Measurements from ENCODE around the gene MTUS2.

The MTUS2 gene

DNA sequence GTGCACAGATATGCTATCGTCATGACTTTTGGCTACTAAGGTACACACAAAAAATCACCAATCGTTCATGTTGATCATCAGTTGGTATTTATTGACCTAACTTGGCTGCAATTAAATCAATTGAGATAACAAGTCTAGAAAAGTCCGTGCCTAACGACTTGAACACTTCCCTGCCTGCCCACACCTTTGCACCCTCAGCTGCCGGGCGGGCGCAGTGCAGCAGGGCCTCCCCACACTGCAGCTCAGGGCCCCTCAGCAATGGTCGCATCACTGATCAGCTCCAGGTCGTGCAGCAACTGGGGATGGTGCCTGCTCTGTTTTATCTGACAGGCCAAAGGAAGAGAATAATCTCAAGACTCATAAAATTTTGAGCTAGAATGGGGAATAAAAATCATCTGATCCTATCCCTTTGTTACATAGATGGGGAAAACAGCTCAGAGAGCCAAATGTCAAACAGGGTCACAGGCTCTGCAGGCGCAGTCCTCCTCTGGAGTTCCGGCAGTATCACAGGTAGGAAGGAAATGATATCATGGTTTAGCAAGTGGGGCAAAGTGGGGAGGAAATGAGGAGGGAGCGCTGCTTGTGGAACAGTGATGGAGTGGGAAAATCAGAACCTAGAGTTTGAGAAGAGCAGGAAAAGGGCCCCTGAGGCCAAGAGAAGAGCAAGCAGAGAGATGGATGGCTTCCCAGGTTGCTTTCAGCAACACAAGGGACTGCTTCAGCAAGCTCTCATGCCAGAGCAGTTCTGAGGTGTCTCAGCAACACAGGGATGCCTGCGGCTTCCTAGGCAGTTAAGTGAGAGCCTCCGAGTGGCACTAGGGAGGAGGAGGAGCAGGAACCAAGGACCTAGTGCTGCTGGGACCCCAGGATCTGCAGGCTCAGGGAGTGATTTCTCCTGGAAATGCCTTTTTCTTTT is 717.9 kb downstream of the MTUS2 start:
- DNase-seq (ENCODE audit: extremely low read depth in 1 of 2, low read depth in 1 of 2): no peak

- DNase-seq (ENCODE audit: extremely low read depth in 1 of 2, low read depth in 1 of 2): no peak
Measured at GRCh38 chr13:29538652-29539040, 718.5 kb downstream of the MTUS2 start.

DNA sequence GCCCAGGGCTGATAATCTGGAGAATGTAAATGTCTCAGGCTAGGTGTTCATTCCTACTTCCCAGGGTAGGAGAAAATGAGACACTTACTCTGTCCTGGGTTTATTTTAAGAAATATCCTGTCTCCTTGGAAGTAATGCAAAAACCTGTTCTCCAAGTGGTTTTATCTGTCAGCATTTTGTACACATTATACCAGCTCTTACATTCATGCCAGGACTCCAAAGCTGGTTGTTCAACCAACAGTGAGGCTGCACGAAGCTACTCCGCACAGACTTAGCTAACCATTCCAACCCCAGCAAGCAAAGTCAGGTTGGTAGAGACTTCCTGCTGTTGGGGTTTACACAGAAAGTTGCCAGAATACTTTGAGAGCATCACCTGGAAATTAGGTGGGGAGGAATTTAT is 719.7 kb downstream of the MTUS2 start:
- DNase-seq (ENCODE audit: extremely low read depth in 1 of 2, low read depth in 1 of 2): no peak

- no peak for DNase-seq (ENCODE audit: extremely low read depth in 1 of 2, low read depth in 1 of 2)
Measured at GRCh38 chr13:29540334-29540733, 720.2 kb downstream of the MTUS2 start.

DNA sequence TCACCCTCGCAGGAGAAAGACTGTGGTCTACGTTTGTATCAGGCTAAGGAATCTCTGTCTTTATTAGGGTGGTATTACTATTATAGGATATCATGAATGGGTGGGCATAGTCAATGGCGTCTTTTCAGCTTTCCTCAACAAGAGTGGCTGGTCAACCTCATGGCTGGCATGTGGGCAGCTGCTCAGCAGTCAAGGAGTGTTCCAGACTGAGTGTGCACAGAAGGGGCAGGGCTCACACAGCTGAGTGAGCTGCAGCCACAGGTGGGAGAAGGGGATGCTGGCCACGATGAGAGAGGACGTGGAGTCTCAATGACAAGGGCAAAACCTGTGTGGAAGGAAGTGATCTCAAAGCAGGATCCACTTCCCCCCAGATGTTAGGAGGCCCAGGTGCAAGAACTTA is 720.7 kb downstream of the MTUS2 start:
- DNase-seq (ENCODE audit: extremely low read depth in 1 of 2, low read depth in 1 of 2): no peak

DNA sequence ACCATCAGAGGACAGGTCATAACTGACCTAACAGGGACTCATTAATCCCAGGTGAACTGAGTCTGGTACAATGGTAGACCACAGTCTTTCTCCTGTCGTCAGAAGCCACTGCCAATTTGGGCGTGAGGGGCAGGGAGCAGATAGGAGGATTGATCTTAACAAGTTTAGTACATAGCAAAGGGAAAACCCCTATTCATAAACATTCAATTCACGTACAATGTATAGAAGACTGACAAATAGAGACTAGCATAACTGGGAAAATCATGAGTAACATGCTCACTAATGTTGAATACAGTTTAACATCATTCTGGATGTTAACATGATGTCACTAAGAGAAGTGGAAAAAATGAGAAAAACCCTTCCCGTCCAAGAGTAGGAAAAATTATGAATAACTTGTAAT is 721.3 kb downstream of the MTUS2 start:
- DNase-seq (ENCODE audit: extremely low read depth in 1 of 2, low read depth in 1 of 2): no peak

DNA sequence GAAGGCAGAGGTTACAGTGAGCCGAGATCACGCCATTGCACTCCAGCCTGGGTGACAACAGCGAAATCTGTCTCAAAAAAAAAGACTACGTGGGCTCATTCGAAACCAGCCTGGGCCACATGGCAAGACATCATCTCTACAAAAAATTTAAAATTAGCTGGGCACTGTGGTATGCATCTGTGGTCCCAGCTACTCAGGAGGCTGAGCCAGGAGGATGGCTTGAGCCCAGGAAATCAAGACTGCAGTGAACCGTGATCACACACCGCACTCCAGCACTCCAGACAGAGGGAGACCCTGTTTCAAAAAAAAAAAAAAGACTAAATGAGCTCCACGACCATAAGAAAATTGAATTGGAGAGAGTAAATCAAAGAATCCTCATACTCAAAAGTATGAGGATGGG is 722.2 kb downstream of the MTUS2 start:
- DNase-seq (ENCODE audit: extremely low read depth in 1 of 2, low read depth in 1 of 2): no peak

- DNase-seq (ENCODE audit: extremely low read depth in 1 of 2, low read depth in 1 of 2): peak; percentile 52 to 75
Measured at GRCh38 chr13:29543230-29544215, 723.4 kb downstream of the MTUS2 start.

- no peak for DNase-seq (ENCODE audit: extremely low read depth in 1 of 2, low read depth in 1 of 2)
Measured at GRCh38 chr13:29545988-29546387, 725.8 kb downstream of the MTUS2 start.

DNA sequence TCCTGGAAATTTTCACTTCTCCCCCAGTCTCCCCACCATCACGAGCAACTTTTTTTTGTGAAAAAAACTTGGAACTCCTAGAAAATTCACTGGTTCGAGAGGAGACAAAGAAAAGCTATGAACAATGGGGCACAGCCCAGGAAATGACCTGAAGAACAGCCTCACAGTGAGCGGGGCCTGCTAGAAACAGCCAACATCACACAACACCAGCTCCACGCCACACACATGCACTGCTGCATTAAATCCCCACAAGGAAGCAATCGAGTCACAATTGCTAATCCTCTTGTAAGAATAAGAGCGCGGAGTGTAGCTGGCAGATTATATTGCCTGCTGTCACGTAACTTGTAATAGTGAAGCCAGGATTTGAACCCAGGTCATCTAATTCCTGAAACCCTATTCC is 726.5 kb downstream of the MTUS2 start:
- DNase-seq (ENCODE audit: extremely low read depth in 1 of 2, low read depth in 1 of 2): no peak

GRCh38 chr13:29547153-29547552 is 727.0 kb downstream of the MTUS2 start:
- no peak for DNase-seq (ENCODE audit: extremely low read depth in 1 of 2, low read depth in 1 of 2)

DNA sequence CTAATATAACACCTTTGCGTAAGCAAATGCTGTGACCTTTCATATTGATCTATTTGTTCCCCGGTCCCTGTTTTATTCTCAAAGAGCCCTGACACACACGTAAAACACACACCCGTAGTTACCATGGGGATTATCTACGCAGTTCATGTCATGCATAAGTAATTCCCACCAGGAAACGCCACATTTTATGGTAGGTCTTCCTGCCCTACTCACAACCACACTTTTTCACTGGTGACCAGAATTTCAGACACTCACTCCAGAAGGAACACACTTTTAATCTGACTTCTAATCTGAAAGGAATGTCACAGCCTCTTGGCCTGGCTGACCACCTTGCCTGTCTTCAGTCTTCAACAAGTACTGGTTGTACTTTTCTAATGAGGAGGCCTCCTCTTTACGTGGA is 728.6 kb downstream of the MTUS2 start:
- DNase-seq (ENCODE audit: extremely low read depth in 1 of 2, low read depth in 1 of 2): no peak

DNA sequence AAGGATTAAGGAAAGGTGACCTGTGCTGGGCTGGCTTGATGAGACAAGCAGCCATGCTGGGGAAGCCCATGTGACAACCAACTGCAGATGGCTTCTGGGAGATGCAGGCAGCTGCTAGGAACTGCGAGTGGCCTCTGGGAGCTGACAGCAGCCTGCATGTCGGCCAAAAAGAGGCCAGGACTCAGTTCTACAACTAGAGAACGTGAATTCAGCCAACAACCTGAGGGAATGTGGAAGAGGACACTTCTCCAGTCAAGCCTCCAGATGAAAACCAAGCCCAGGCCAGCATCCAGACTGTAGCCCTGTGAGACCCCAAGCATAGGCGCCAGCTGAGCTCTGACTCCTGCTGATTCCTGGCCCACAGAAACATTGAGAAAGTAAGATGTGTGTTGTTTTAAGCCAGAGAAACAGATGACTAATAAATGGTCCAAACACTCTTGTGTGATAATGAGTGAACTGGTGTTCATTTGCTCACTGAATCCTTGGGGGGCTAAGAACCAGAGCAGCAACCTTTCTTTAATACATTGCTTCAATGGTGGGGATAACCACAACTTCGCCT is 730.4 kb downstream of the MTUS2 start:
- no peak for DNase-seq (ENCODE audit: extremely low read depth in 1 of 2, low read depth in 1 of 2)

DNA sequence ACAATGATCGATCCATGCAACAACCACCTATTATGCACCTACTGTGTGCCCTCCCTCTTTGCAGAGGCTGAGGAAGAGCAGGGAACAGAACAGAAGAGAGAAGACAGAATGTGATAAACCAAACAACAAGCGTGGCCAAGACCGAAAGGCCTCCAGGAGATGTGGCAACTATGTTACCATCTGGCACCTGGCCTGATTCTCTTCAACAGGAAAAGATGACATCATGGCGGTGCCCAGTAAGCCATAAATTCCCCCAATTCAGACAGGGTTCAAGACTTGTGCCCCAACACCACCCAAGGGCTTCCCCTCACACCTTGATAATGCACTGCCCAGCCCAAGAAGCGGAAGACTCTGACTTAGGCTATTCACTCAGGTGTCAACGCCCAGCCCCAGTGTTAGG is 731.1 kb downstream of the MTUS2 start:
- no peak for DNase-seq (ENCODE audit: extremely low read depth in 1 of 2, low read depth in 1 of 2)
